Activated effector memory CD4-positive, alpha-beta T cell treated with anti-CD3 and anti-CD28 coated beads, Interleukin-2, amount 50 U/mL, for 16 hours (primary cell): ENCODE data around the gene POM121.
"Not testable (repeated sequence)": the region's sequence is repeated elsewhere in the genome, so short reads cannot be mapped to it uniquely, and the experiment has no call there.

Experiments used
- DNase-seq: peaks from one replicate; pipeline ENCODE4 v3.0.0-alpha.2; 2020

The POM121 gene

GRCh38 chr7:72950432-72950831, 25.5 kb downstream of the POM121 start:
- DNase-seq, result not testable (repeated sequence)

DNA sequence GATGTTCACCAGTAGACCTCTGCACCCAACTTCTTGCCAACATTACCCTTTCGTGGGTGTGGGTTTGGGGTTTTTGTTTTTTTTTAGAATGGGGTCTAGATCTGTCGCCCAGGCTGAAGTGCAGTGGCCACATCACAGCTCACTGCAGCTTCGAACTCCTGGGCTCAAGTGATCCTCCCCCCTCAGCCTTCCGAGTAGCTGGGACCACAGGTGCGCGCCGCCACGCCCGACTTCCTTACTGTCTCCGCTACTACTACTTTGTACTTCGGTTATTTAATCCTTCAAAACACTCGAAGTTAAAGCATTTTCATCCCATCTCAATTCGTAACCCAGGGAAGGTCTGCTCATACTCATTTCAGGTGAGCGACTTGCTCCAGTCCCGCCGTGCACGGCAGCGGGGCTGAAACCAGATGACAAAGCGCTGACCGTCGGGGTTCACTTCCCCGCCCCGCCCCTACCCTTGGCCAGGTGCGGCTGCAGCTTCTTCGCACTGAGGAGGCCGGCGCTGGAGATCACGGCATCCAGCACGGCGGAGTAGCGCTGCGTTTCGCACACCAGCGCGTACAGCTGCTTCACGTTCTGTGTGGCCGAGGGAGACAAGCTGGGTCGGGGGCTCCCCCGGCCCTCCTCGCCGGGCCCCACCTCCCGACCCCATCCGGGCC, 29.1 kb downstream of the POM121 start:
- not testable (repeated sequence) for DNase-seq

GRCh38 chr7:72954563-72955198, 29.8 kb downstream of the POM121 start:
- not testable (repeated sequence) for DNase-seq

- not testable (repeated sequence) for DNase-seq
Measured at GRCh38 chr7:72960029-72960428, 35.1 kb downstream of the POM121 start.

DNA sequence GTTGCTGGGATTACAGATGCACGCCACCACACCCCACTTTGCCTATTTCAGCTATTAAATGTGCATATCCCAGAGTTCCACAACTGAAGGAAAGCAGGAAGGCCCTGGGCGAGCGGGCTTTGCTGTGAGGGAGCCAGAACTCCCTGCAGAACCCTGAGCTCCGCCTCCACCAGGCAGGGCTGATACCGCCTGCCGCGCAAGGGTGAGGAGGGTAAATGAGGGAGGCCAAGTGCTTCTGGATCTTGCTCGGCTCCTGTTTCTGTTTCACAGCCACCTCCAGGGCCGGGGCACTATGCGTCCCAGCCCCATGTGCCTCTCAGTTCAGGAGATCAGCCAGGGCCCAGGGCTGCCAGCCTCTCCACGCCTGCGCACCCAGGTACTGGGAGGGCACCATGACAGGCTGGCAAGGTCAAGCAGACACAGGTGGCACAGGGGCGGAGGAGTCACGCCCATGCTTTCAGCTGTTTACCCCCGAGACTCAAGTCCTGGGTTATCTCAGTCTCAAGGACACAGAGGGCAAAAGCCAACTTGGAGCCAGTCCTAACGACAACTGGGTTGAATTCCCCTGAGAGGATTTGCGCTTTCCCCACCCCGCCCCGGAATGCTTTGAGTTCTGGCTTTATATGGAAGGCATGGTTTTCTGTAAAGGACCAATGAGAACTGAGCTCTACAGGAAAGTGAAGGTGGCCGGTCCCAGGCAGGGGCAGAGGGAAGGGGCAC, 35.9 kb downstream of the POM121 start:
- DNase-seq, result not testable (repeated sequence)

DNA sequence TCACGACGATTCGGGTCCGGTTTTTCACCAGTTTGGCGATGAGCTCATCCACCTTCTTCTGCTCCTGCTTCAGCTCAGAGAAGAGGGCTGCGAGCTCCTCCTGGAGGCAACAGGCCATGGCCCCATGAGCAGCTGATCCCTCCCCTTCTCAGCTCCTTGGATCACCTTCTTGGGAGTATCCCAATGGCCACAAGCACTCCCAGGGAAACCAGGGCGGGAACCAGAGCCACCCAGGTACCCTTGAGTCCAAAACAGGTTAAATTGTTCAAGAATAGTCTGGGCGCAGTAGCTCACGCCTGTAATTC, 36.4 kb downstream of the POM121 start:
- not testable (repeated sequence) for DNase-seq

DNA sequence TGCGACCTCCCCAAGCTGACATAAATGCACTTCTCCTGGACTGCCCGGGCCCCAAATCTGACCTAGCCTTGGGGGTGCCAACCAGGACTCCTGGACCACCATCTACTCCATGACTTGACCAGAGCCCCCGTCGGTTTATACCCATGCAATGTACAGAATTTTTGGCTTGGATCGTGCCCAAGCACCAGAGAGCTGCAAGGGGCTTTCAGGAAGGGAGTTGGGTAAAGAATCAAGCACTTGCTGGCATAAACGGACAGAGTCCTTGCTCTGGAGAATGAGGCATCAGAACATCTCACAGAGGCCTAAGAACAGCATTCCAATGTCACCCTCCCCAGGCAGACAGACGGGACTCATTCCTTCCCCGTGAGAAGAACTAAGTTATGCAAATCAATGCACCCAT, 38.2 kb downstream of the POM121 start:
- not testable (repeated sequence) for DNase-seq

GRCh38 chr7:72965186-72965975, 40.5 kb downstream of the POM121 start:
- not testable (repeated sequence) for DNase-seq

DNA sequence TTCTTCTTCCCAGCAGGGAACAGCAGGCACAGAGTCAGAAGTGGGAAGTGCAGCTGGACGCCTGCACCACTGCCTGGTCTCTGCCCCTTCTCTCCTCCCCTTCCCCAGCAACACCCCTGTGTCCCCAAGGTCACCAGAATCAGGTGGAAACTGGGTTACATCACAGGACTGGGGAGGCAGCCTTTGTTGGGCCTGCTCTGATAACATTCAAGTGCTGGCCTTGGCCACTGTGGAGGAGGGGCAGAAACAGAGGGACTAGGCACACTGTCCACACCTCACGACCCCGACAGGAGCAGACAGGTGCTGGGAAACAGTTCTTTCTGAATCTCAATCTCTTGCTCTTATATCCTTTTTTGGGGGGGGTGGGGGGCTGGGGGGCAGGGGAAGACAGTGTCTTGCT, 42.0 kb downstream of the POM121 start:
- not testable (repeated sequence) for DNase-seq

DNA sequence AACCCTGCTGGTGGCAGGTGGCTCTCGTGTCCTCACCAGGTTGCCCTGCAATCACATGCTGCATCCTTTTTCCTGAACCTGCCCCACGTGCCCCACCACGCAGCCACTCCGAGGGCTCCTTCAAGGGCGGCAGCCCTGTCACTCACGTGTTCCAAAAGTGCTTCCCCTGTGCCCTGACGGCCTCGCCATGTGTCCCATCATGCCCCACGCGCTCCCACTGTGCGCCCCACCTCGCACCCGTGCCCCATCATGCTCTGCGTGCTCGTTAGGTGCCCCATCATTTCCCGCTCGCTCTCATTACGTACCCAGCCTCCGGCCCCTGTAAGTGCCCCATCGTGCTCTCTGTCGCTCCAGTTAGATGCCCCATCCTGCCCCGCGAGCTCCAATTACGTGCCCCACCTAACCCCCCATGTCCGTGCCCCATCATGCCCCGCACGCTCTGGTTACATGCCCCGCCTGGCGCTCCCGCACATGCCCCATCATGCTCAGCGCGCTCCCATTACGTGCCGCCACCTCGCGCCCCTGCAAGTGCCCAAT, 44.2 kb downstream of the POM121 start, which contains the start of gene TRIM74:
TRIM74 (minus strand) TSS at position 487 of the 537 bp plus-strand sequence. CDS start 3,309 bp downstream, outside the sequence.
- not testable (repeated sequence) for DNase-seq

GRCh38 chr7:72969688-72970087, 44.8 kb downstream of the POM121 start:
- not testable (repeated sequence) for DNase-seq

GRCh38 chr7:72971505-72971904, 46.6 kb downstream of the POM121 start:
- not testable (repeated sequence) for DNase-seq

GRCh38 chr7:72974781-72975180, 49.9 kb downstream of the POM121 start:
- DNase-seq, result not testable (repeated sequence)

DNA sequence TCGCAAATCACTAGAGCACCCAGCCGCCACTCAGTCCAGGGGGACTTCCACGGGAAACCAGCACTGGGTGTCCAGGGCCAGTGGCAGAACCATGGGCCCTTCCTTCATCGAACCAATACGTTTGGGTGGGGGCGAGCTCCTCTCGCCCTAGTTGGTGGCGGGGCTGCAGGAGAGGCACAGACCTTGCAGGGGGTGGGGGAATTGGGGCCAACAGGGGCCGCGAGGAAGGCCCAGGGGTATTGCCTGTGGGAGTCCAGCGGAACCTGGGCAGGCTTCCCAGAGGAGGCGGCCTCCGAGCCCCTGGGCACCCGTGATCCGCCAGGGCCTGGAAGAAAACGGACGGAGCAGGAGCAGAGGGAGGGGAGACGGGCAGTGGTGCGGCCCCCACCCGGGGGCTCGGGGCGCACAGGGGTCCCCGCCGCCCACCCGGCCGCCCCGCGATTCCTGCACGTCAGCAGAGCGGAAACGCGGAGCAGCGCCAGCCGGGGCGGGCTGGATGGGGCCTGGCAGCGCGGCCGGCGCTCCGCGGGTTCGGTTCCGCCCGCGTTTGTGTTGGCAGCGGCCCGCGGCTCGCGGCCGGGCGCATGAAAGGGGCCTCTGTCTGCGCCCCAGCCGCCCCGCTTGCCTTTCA, 50.9 kb downstream of the POM121 start:
- DNase-seq, result not testable (repeated sequence)

GRCh38 chr7:72976434-72976833, 51.5 kb downstream of the POM121 start:
- not testable (repeated sequence) for DNase-seq

GRCh38 chr7:72980382-72980781, 55.5 kb downstream of the POM121 start:
- DNase-seq, result not testable (repeated sequence)

- not testable (repeated sequence) for DNase-seq
Measured at GRCh38 chr7:72982084-72982483, 57.2 kb downstream of the POM121 start.

DNA sequence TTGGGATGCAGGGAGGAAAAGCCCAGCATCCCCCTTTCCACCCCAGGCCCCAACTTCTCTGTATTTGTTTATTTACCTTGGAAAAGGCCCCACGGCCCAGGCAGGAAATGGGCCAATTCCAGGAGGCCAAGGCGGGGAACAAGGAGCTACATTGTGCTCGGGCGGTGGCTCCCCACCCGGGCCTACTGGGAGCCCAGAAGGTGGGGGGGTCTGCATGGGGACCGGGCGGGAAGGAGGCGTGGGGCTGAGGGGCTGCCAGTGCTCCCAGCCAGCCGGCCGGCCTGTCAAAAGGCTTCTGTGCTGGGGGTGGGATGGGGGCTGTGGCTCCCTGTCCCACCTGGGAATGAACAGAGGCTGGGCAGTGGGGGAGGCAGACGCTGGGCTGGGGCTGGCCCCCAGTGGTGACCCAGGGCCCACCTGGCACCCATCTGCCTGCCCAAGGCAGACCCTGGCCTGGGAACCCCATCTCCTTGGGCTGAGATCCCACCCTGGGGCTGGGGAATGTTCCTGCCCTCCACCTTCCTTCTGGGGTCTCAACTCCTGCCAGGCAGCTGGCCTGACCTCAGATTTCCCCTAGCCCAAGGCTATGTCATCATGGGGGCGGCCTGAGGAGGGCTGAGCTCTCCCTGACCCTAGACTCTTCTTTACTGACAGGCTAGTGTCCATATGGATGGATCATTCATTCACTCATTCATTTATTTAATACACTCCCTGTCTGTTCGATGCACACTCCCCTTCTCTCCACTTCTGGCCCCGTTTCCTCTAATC, 65.4 kb downstream of the POM121 start:
- DNase-seq, result peak; percentile 55

GRCh38 chr7:72995484-72995883, 70.6 kb downstream of the POM121 start:
- peak; percentile 34 for DNase-seq

DNA sequence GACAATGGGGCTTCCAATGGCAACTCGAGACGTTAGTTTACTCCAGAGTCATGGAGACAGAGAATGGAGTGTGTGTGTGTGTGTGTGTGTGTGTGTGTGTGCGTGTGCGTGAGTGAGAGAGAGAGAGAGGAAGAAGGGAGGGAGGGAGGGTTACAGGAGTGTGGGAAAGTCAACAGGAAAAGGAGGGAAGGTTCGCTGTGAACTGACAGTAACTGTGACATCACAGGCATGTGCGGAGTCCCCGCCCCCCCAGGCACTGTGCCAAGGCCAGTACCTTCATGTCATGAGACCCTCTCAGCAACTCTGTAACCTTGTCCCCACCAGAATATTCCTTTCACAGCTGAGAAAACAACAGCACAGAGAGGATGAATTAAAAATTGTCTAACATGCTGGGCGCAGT, 72.6 kb downstream of the POM121 start:
- DNase-seq, result not testable (repeated sequence)

DNA sequence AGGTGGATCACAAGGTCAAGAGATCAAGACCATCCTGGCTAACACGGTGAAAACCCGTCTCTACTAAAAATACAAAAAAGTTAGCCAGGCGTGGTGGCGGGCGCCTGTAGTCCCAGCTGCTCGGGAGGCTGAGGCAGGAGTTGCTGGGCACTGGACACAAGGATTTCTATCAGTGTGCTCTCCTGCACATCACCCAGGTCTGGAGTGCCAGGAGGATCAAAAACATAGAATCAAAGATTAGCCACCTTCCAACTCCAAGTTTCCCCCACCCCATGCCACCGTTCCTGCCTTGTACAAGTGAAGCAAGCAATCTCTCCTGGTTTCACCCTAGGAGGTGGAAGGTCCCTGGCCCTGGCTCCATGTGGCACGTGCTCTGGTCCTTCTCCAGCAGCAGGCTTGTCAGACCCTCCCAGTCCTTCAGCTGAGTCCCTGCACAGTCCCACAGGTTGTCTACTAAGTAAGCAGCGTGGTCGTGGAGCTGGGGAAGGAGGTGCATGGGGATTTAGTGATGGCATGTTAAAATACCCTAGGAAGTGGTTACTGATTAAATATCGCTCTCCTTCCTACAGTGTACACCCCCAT, 73.1 kb downstream of the POM121 start:
- DNase-seq, result not testable (repeated sequence)
